H9 (cell line): ENCODE results near the gene AHI1. TPM values are rescaled to one million over a fixed set of nuclear protein-coding genes. Genes with fewer than 3 reads are reported as not detected.
"Not testable (repeated sequence)": the region's sequence is repeated elsewhere in the genome, so short reads cannot be mapped to it uniquely, and the experiment has no call there.

Source experiments
- DNase-seq: peaks from one replicate; pipeline ENCODE4 v3.0.0-alpha.2; 2017
- H2AFZ ChIP-seq: one replicate; pipeline ENCODE4 v1.6.1; 2013; ENCODE audit warnings: mild to moderate bottlenecking, low read length, control low read depth, moderate library complexity
- H2AK5ac ChIP-seq: 2 replicates; pipeline ENCODE4 v1.6.1; 2013; ENCODE audit warnings: low read length, control low read depth, mixed read lengths; ENCODE audit not compliant: insufficient read length
- H2BK120ac ChIP-seq: one replicate; pipeline ENCODE4 v1.6.1; 2013; ENCODE audit warnings: low read depth, mild to moderate bottlenecking, low read length, control low read depth, inconsistent platforms; ENCODE audit not compliant: poor library complexity, severe bottlenecking
- H2BK12ac ChIP-seq: 2 replicates; pipeline ENCODE4 v1.6.1; 2013; ENCODE audit warnings: low read length, control low read depth, mixed read lengths, low read depth; ENCODE audit not compliant: insufficient read length
- H2BK15ac ChIP-seq: 2 replicates; pipeline ENCODE4 v1.6.1; 2013; ENCODE audit warnings: low read depth, low read length, control low read depth
- H2BK20ac ChIP-seq: one replicate; pipeline ENCODE4 v1.6.1; 2013; ENCODE audit warnings: low read depth, mild to moderate bottlenecking, low read length, control low read depth, inconsistent platforms; ENCODE audit not compliant: poor library complexity, severe bottlenecking
- H2BK5ac ChIP-seq: 2 replicates; pipeline ENCODE4 v1.6.1; 2013; ENCODE audit warnings: low read length, control low read depth, mixed read lengths; ENCODE audit not compliant: insufficient read length
- H3K14ac ChIP-seq: 2 replicates; pipeline ENCODE4 v1.6.1; 2013; ENCODE audit warnings: low read length, control low read depth; ENCODE audit not compliant: insufficient read depth
- H3K18ac ChIP-seq: 2 replicates; pipeline ENCODE4 v1.6.1; 2013; ENCODE audit warnings: low read depth, mild to moderate bottlenecking, mixed read lengths, low read length, control low read depth; ENCODE audit not compliant: insufficient read length
- H3K23ac ChIP-seq: 2 replicates; pipeline ENCODE4 v1.6.1; 2013; ENCODE audit warnings: low read length, control low read depth, mixed read lengths, low read depth; ENCODE audit not compliant: insufficient read length
- H3K23me2 ChIP-seq: 2 replicates; pipeline ENCODE4 v1.6.1; 2013; ENCODE audit warnings: low read depth, mild to moderate bottlenecking, mixed read lengths, low read length, control low read depth; ENCODE audit not compliant: insufficient read length, poor library complexity, severe bottlenecking
- H3K27ac ChIP-seq: 2 replicates; pipeline ENCODE4 v1.5.1; 2013; ENCODE audit warnings: low read length, control low read depth, mixed read lengths, low read depth; ENCODE audit not compliant: insufficient read length
- H3K27me3 ChIP-seq: 2 replicates; pipeline ENCODE4 v1.6.1; 2013; ENCODE audit warnings: low read length, control low read depth, inconsistent platforms; ENCODE audit not compliant: insufficient read depth
- H3K4ac ChIP-seq: 2 replicates; pipeline ENCODE4 v1.6.1; 2013; ENCODE audit warnings: low read depth, mild to moderate bottlenecking, control low read depth, inconsistent platforms, low read length, moderate library complexity
- H3K4me1 ChIP-seq: 2 replicates; pipeline ENCODE4 v1.6.1; 2013; ENCODE audit warnings: low read length, control low read depth, inconsistent platforms; ENCODE audit not compliant: insufficient read depth
- H3K4me2 ChIP-seq: 2 replicates; pipeline ENCODE4 v1.6.1; 2013; ENCODE audit warnings: low read length, control low read depth, mixed read lengths; ENCODE audit not compliant: insufficient read length, insufficient read depth
- H3K56ac ChIP-seq: 2 replicates; pipeline ENCODE4 v1.6.1; 2013; ENCODE audit warnings: low read depth, mild to moderate bottlenecking, mixed read lengths, low read length, control low read depth; ENCODE audit not compliant: insufficient read length
- H3K79me1 ChIP-seq: 2 replicates; pipeline ENCODE4 v1.6.1; 2013; ENCODE audit warnings: low read depth, mild to moderate bottlenecking, moderate library complexity, low read length, control low read depth, inconsistent platforms; ENCODE audit not compliant: insufficient read depth, poor library complexity, severe bottlenecking
- H3K79me2 ChIP-seq: 2 replicates; pipeline ENCODE4 v1.6.1; 2013; ENCODE audit warnings: low read length, control low read depth, inconsistent platforms; ENCODE audit not compliant: insufficient read depth
- H3K9ac ChIP-seq: 2 replicates; pipeline ENCODE4 v1.6.1; 2013; ENCODE audit warnings: low read length, control low read depth, mixed read lengths; ENCODE audit not compliant: insufficient read length; ENCODE audit errors: extremely low read depth
- H3K9me3 ChIP-seq: one replicate; pipeline ENCODE4 v1.6.1; 2013; ENCODE audit warnings: low read depth, low read length, inconsistent platforms; ENCODE audit not compliant: control insufficient read depth
- H3T11ph ChIP-seq: one replicate; pipeline ENCODE4 v1.6.1; 2013; ENCODE audit warnings: mild to moderate bottlenecking, low read length, control low read depth, inconsistent platforms
- H4K20me1 ChIP-seq: one replicate; pipeline ENCODE4 v1.6.1; 2013; ENCODE audit not compliant: control insufficient read depth, insufficient read length, insufficient read depth
- H4K5ac ChIP-seq: 2 replicates; pipeline ENCODE4 v1.6.1; 2013; ENCODE audit warnings: low read depth, mild to moderate bottlenecking, mixed read lengths, low read length, control low read depth; ENCODE audit not compliant: insufficient read length
- H4K8ac ChIP-seq: replicated peaks from 2 replicates; pipeline ENCODE4 v1.6.1; 2013; ENCODE audit warnings: low read length, control low read depth, mixed read lengths, low read depth; ENCODE audit not compliant: insufficient read length
- H4K91ac ChIP-seq: 2 replicates; pipeline ENCODE4 v1.6.1; 2013; ENCODE audit warnings: low read depth, mild to moderate bottlenecking, moderate library complexity, mixed read lengths, low read length, control low read depth; ENCODE audit not compliant: insufficient read length
- H3K27ac Mint-ChIP-seq, 3 experiments: 2 replicates in 2 of 3; 3 replicates in 1 of 3; pipeline ENCODE4 v1.8.0; 2020 to 2021; ENCODE audit warnings: mixed read lengths in 3 of 3, mild to moderate bottlenecking in 1 of 3, moderate library complexity in 1 of 3
- H3K27me3 Mint-ChIP-seq: 2 replicates; pipeline ENCODE4 v1.8.0; 2021; ENCODE audit warnings: low read depth, mild to moderate bottlenecking, moderate library complexity, mixed read lengths
- H3K36me3 Mint-ChIP-seq, 3 experiments: 2 replicates in 2 of 3; 3 replicates in 1 of 3; pipeline ENCODE4 v1.8.0; 2020 to 2021; ENCODE audit warnings: low read depth in 3 of 3, mixed read lengths in 3 of 3; ENCODE audit not compliant: insufficient read depth in 1 of 3
- H3K4me1 Mint-ChIP-seq, 2 experiments: 2 replicates each; pipeline ENCODE4 v1.8.0; 2020; ENCODE audit warnings: mixed read lengths in 2 of 2
- H3K4me3 Mint-ChIP-seq, 2 experiments: 2 replicates in 1 of 2; 3 replicates in 1 of 2; pipeline ENCODE4 v1.8.0; 2020 to 2021; ENCODE audit warnings: mild to moderate bottlenecking in 2 of 2, mixed read lengths in 2 of 2, moderate library complexity in 1 of 2
- H3K9me3 Mint-ChIP-seq, 2 experiments: 2 replicates in 1 of 2; 3 replicates in 1 of 2; pipeline ENCODE4 v1.8.0; 2020; ENCODE audit warnings: mild to moderate bottlenecking in 2 of 2, mixed read lengths in 2 of 2, moderate library complexity in 1 of 2
- CTCF ChIP-seq: fragments of 200-600 bp; sonication (generic); conservative IDR thresholded peaks from 3 replicates; pipeline ENCODE4 v1.8.0; 2021; ENCODE audit warnings: antibody characterized with exemption, mild to moderate bottlenecking
- WGBS: extraction: QIAGEN DNeasy Blood & Tissue Kit; methylation state at CpG from one replicate; pipeline ENCODE4 v1.1.7; 2013; ENCODE audit warnings: missing lambda C conversion rate, low lambda C conversion rate, mixed read lengths; ENCODE audit not compliant: insufficient read length; ENCODE audit errors: extremely low coverage; 5-methylcytosine and 5-hydroxymethylcytosine counted together
- total RNA-seq: library from RNA; stranded (reverse); gene quantifications from 2 replicates; pipeline ENCODE4 v1.2.1, GENCODE V29; 2021

The AHI1 gene
- total RNA-seq, 1 experiment from 2014 or later: 9.9 TPM

- Mint-ChIP-seq H3K27me3 (no peaks in the 10 kb centered on the region; the same call in 1 of the 2 replicates), H3K36me3 (peaks cover 16 to 50% (median 31%) of the 10 kb centered on the region in 3 experiments), H3K9me3 (peaks cover 13 to 19% of the 10 kb centered on the region in 2 experiments; a peak in 4 of 5 replicates), H3K27ac (no peak overlapping the region), H3K4me3 (no peak overlapping the region), H3K4me1 (peaks cover 10 to 11% of the 10 kb centered on the region in 2 experiments)
- Histone ChIP-seq H4K5ac (no peak overlapping the region), H3K56ac (no peak overlapping the region), H2BK15ac (no peak overlapping the region), H2BK12ac (no peak overlapping the region), H3K27me3 (no peaks in the 10 kb centered on the region), H3K79me2 (no peaks in the 10 kb centered on the region), H3K18ac (no peak overlapping the region), H4K20me1 (no peaks in the 10 kb centered on the region), H3K27ac (no peak overlapping the region), H3T11ph (no peak overlapping the region), H2BK120ac (no peak overlapping the region), H4K91ac (no peak overlapping the region), H3K9ac (no peak overlapping the region), H3K4ac (no peak overlapping the region), H3K14ac (no peak overlapping the region), H4K8ac (no peak overlapping the region), H3K23me2 (no peaks in the 10 kb centered on the region), H2BK20ac (no peak overlapping the region), H3K4me1 (peaks cover 2% of the 10 kb centered on the region; the same call in 1 of the 2 replicates), H2AK5ac (no peak overlapping the region), H3K4me2 (no peak overlapping the region), H3K9me3 (peaks cover 5% of the 10 kb centered on the region), H2AFZ (no peak overlapping the region), H2BK5ac (no peak overlapping the region), H3K23ac (no peak overlapping the region), H3K79me1 (no peaks in the 10 kb centered on the region)
- no CpG with 5 or more reads among the region's 3 CpGs for whole genome bisulfite sequencing
- no peak for TF ChIP-seq CTCF
- DNase-seq: no peak
These were observed 9.5 kb downstream of the AHI1 start for GRCh38 chr6:135488023-135488422.

- peaks cover 45 to 71% (median 56%) of the 10 kb centered on the region in 3 experiments for H3K36me3 Mint-ChIP-seq
- not testable (repeated sequence) for H4K8ac ChIP-seq, H3K23ac ChIP-seq, H4K20me1 ChIP-seq, H3K27me3 Mint-ChIP-seq, H2BK120ac ChIP-seq, H3K4me1 ChIP-seq, H3K4me2 ChIP-seq, H2AK5ac ChIP-seq, H3K9ac ChIP-seq, H3K4me3 Mint-ChIP-seq, H3K79me2 ChIP-seq, H2BK15ac ChIP-seq, H3K4me1 Mint-ChIP-seq, H2BK5ac ChIP-seq, H3K56ac ChIP-seq, H4K91ac ChIP-seq, H2BK20ac ChIP-seq, H4K5ac ChIP-seq, H3K14ac ChIP-seq, DNase-seq, H2BK12ac ChIP-seq, H3K18ac ChIP-seq, H2AFZ ChIP-seq, H3T11ph ChIP-seq, H3K27me3 ChIP-seq, H3K23me2 ChIP-seq, H3K79me1 ChIP-seq, H3K4ac ChIP-seq, H3K27ac ChIP-seq, H3K27ac Mint-ChIP-seq
- peaks cover 16% of the 10 kb centered on the region for H3K9me3 ChIP-seq
- WGBS: no CpG with 5 or more reads among the region's 2 CpGs
- H3K9me3 Mint-ChIP-seq: peaks cover 45 to 51% of the 10 kb centered on the region in 2 experiments
These were observed 13.6 kb downstream of the AHI1 start for GRCh38 chr6:135483903-135484302.
